ENCODE data around the gene PSMA5.

DNA sequence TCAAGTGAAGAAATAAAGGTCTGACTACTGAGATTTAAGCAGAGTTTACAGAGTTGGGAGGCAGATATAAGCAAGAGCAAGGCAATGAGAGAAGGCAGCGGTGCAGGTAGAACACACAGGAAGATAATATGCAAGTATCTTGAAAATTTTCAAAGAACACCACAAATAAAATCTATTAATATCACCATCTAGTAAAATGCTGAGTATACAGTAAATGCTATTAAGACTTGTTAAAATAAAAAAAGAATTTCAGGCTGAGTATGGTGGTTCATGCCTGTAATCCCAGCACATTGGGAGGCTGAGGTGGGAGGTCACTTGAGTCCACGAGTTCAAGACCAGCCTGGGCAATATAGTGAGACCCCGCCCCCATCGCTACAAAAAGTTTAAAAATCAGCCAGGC is 48.5 kb downstream of the PSMA5 start:
- TF ChIP-seq, protein P1, sequence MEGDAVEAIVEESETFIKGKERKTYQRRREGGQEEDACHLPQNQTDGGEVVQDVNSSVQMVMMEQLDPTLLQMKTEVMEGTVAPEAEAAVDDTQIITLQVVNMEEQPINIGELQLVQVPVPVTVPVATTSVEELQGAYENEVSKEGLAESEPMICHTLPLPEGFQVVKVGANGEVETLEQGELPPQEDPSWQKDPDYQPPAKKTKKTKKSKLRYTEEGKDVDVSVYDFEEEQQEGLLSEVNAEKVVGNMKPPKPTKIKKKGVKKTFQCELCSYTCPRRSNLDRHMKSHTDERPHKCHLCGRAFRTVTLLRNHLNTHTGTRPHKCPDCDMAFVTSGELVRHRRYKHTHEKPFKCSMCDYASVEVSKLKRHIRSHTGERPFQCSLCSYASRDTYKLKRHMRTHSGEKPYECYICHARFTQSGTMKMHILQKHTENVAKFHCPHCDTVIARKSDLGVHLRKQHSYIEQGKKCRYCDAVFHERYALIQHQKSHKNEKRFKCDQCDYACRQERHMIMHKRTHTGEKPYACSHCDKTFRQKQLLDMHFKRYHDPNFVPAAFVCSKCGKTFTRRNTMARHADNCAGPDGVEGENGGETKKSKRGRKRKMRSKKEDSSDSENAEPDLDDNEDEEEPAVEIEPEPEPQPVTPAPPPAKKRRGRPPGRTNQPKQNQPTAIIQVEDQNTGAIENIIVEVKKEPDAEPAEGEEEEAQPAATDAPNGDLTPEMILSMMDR (IDR thresholded peaks at IDR 0.05) = no peak
- TF ChIP-seq POLR2A (IDR thresholded peaks at IDR 0.05) (no peak), POLR2AphosphoS5 (IDR thresholded peaks at IDR 0.05) (no peak)

All from upper lobe of left lung (tissue), 4 donors.